Measurements from ENCODE around the gene PTPRK. TPM values are rescaled to one million over a fixed set of nuclear protein-coding genes. Genes with fewer than 3 reads are reported as not detected.

Gene PTPRK
- polyA plus RNA-seq, 1 donor (not counting 4 experiments of a cell fraction or from before 2014, with no cell fraction given) = 52.7 TPM

- no peak overlapping the region for H3K4me3 ChIP-seq (ENCODE audit: control insufficient read depth in 2 of 3, extremely low read depth in 1 of 3, insufficient read depth in 2 of 3, low read depth in 1 of 3, low read length in 3 of 3)
- H3K4me2 ChIP-seq (ENCODE audit: control insufficient read depth, extremely low read depth, insufficient read depth, low read depth, low read length) = no peak overlapping the region
- no peaks in the 10 kb centered on the region for H3K9me1 ChIP-seq (ENCODE audit: control insufficient read depth, extremely low read depth, insufficient read depth, low read length)
- H2AFZ ChIP-seq (ENCODE audit: control insufficient read depth, low read length) = no peak overlapping the region
- no peaks in the 10 kb centered on the region for H3K4me1 ChIP-seq (ENCODE audit: control insufficient read depth, extremely low read depth, insufficient read depth, low read length)
- no peak for TF ChIP-seq CTCF (optimal IDR thresholded peaks at IDR 0.05 in 1 of 3, IDR thresholded peaks at IDR 0.05 in 1 of 3, conservative IDR thresholded peaks at IDR 0.05 in 1 of 3; ENCODE audit: extremely low read depth in 1 of 3, insufficient read depth in 2 of 3, low read length in 3 of 3)
- no peak for TF ChIP-seq EZH2 (IDR thresholded peaks at IDR 0.05; ENCODE audit: low read length)
- peaks cover 11 to 15% of the 10 kb centered on the region in 2 experiments for H3K36me3 ChIP-seq (ENCODE audit: control insufficient read depth in 2 of 2, extremely low read depth in 1 of 2, insufficient read depth in 2 of 2, low read length in 2 of 2)
- FAIRE-seq (no peak), DNase-seq (ENCODE audit: low read depth, low spot score) (no peak)
- no peaks in the 10 kb centered on the region for H3K79me2 ChIP-seq (ENCODE audit: control insufficient read depth, insufficient read depth, low read length)
- no peaks in the 10 kb centered on the region for H3K27me3 ChIP-seq (ENCODE audit: control insufficient read depth, extremely low read depth, insufficient read depth, low read length)
- no peak overlapping the region for H3K27ac ChIP-seq (ENCODE audit: control insufficient read depth, insufficient read depth, low read length)
- H3K9me3 ChIP-seq (ENCODE audit: control insufficient read depth, low read depth, low read length) = no peaks in the 10 kb centered on the region
- dilution Hi-C loops (cut with MboI; ENCODE audit: extremely low pct_ligation_motif_present, low sequenced_read_pairs) = no loop called here
- H4K20me1 ChIP-seq (ENCODE audit: control insufficient read depth, extremely low read depth, insufficient read depth, low read length) = no peaks in the 10 kb centered on the region
- H3K9ac ChIP-seq (ENCODE audit: control insufficient read depth, extremely low read depth, insufficient read depth, low read length) = no peak overlapping the region
These were observed 455.9 kb downstream of the PTPRK start for GRCh38 chr6:128064540-128064895.

- Histone ChIP-seq H3K36me3 (ENCODE audit: control insufficient read depth in 2 of 2, extremely low read depth in 1 of 2, insufficient read depth in 2 of 2, low read length in 2 of 2) (peaks cover 11 to 16% of the 10 kb centered on the region in 2 experiments), H4K20me1 (ENCODE audit: control insufficient read depth, extremely low read depth, insufficient read depth, low read length) (no peaks in the 10 kb centered on the region), H3K9me1 (ENCODE audit: control insufficient read depth, extremely low read depth, insufficient read depth, low read length) (no peaks in the 10 kb centered on the region), H3K4me3 (ENCODE audit: control insufficient read depth in 2 of 3, extremely low read depth in 1 of 3, insufficient read depth in 2 of 3, low read depth in 1 of 3, low read length in 3 of 3) (no peak overlapping the region), H3K4me1 (ENCODE audit: control insufficient read depth, extremely low read depth, insufficient read depth, low read length) (no peaks in the 10 kb centered on the region), H3K79me2 (ENCODE audit: control insufficient read depth, insufficient read depth, low read length) (no peaks in the 10 kb centered on the region), H2AFZ (ENCODE audit: control insufficient read depth, low read length) (no peak overlapping the region), H3K9me3 (ENCODE audit: control insufficient read depth, low read depth, low read length) (no peaks in the 10 kb centered on the region), H3K4me2 (ENCODE audit: control insufficient read depth, extremely low read depth, insufficient read depth, low read depth, low read length) (no peak overlapping the region), H3K9ac (ENCODE audit: control insufficient read depth, extremely low read depth, insufficient read depth, low read length) (no peak overlapping the region), H3K27me3 (ENCODE audit: control insufficient read depth, extremely low read depth, insufficient read depth, low read length) (no peaks in the 10 kb centered on the region), H3K27ac (ENCODE audit: control insufficient read depth, insufficient read depth, low read length) (no peak overlapping the region)
- dilution Hi-C loops (cut with MboI; ENCODE audit: extremely low pct_ligation_motif_present, low sequenced_read_pairs) = no loop called here
- TF ChIP-seq EZH2 (IDR thresholded peaks at IDR 0.05; ENCODE audit: low read length) (no peak), CTCF (optimal IDR thresholded peaks at IDR 0.05 in 1 of 3, IDR thresholded peaks at IDR 0.05 in 1 of 3, conservative IDR thresholded peaks at IDR 0.05 in 1 of 3; ENCODE audit: extremely low read depth in 1 of 3, insufficient read depth in 2 of 3, low read length in 3 of 3) (no peak)
- FAIRE-seq (no peak), DNase-seq (ENCODE audit: low read depth, low spot score) (no peak)
These were observed 456.4 kb downstream of the PTPRK start for GRCh38 chr6:128063850-128064539.

Data from keratinocyte (primary cell).